BJ (cell line): ENCODE results near the gene SMIM13. TPM values are rescaled to one million over a fixed set of nuclear protein-coding genes. Genes with fewer than 3 reads are reported as not detected.

ENCODE experiments used
- CTCF ChIA-PET: fragments of 350-600 bp; formaldehyde crosslinking; extraction: SDS; loops from one replicate; lab custom pipeline; 2021; ENCODE audit warnings: antibody characterized with exemption, inconsistent platforms; lab: Yijun Ruan, JAX
- POLR2A ChIA-PET: fragments of 300-600 bp; sonication (Branson Sonifier 250); formaldehyde crosslinking; extraction: SDS; loops from one replicate; lab custom pipeline; 2021; ENCODE audit warnings: antibody characterized with exemption; lab: Charles Lee
- DNase-seq: peaks from one replicate; pipeline ENCODE4 v3.0.0-alpha.2; 2011; ENCODE audit warnings: low read depth
- H3K27me3 ChIP-seq: 2 replicates; pipeline ENCODE4 v1.6.0; 2011; ENCODE audit warnings: low read length; ENCODE audit not compliant: control insufficient read depth, insufficient read depth
- H3K36me3 ChIP-seq: 2 replicates; pipeline ENCODE4 v1.5.1; 2011; ENCODE audit warnings: low read length; ENCODE audit not compliant: control insufficient read depth, insufficient read depth
- H3K4me3 ChIP-seq: 2 replicates; pipeline ENCODE4 v1.5.1; 2011; ENCODE audit warnings: low read depth, mild to moderate bottlenecking, control low read depth, low read length
- CTCF ChIP-seq: IDR thresholded peaks from 2 replicates; pipeline ENCODE4 v1.5.1; 2011; ENCODE audit warnings: low read depth, mild to moderate bottlenecking, control low read depth, inconsistent platforms, low read length, moderate library complexity; ENCODE audit not compliant: insufficient read depth
- polyA plus RNA-seq: library from polyadenylated mRNA; depleted of rRNA; stranded (reverse); fragments of >200 nt; gene quantifications from 2 replicates; pipeline ENCODE4 v1.2.3, GENCODE V29; 2011

The SMIM13 gene
- polyA plus RNA-seq, 1 experiment, result 3.0 TPM

GRCh38 chr6:11120271-11121005 lies 26.8 kb downstream of the SMIM13 start:
- DNase-seq, result no peak
- Histone ChIP-seq H3K4me3 (no peak overlapping the region), H3K27me3 (no peaks in the 10 kb centered on the region), H3K36me3 (no peaks in the 10 kb centered on the region)
- no peak for TF ChIP-seq CTCF
- ChIA-PET CTCF (interaction anchor here (1.1 kb wide), 1 partner anchor 27 kb away, joined by 3 read pairs; the partner anchor contains the start of gene SMIM13), POLR2A (no interaction called here)

GRCh38 chr6:11121851-11122250 lies 28.2 kb downstream of the SMIM13 start:
- H3K4me3 ChIP-seq, result no peak overlapping the region
- no peaks in the 10 kb centered on the region for H3K27me3 ChIP-seq
- CTCF ChIA-PET, result no interaction called here
- POLR2A ChIA-PET, result no interaction called here
- no peaks in the 10 kb centered on the region for H3K36me3 ChIP-seq
- TF ChIP-seq CTCF, result no peak
- no peak for DNase-seq

- H3K36me3 ChIP-seq, result 0 out of 2 replicates have a peak, but pooled peaks cover 1% of the 10 kb centered on the region
- POLR2A ChIA-PET, result no interaction called here
- H3K4me3 ChIP-seq, result no peak overlapping the region
- no peak for TF ChIP-seq CTCF
- H3K27me3 ChIP-seq, result no peaks in the 10 kb centered on the region
- CTCF ChIA-PET, result no interaction called here
- no peak for DNase-seq
Measured at GRCh38 chr6:11122380-11122779, 28.7 kb downstream of the SMIM13 start.

GRCh38 chr6:11123978-11124377 lies 30.3 kb downstream of the SMIM13 start:
- no peak for DNase-seq
- CTCF ChIA-PET, result interaction anchor here (0.7 to 1.0 kb wide), 2 partner anchors 8 to 17 kb away, joined by 4 read pairs; no protein-coding TSS in a partner anchor
- no peaks in the 10 kb centered on the region for H3K27me3 ChIP-seq
- no peak overlapping the region for H3K4me3 ChIP-seq
- no peak for TF ChIP-seq CTCF
- POLR2A ChIA-PET, result no interaction called here
- H3K36me3 ChIP-seq, result 0 out of 2 replicates have a peak, but pooled peaks cover 1% of the 10 kb centered on the region

- no peak for DNase-seq
- CTCF ChIA-PET, result no interaction called here
Measured at GRCh38 chr6:11126876-11127275, 33.2 kb downstream of the SMIM13 start.

More at GRCh38 chr6:11126876-11127275, 33.2 kb downstream of the SMIM13 start:
- Histone ChIP-seq H3K36me3 (0 out of 2 replicates have a peak, but pooled peaks cover 1% of the 10 kb centered on the region), H3K27me3 (no peaks in the 10 kb centered on the region), H3K4me3 (no peak overlapping the region)
- no peak for TF ChIP-seq CTCF
- POLR2A ChIA-PET, result no interaction called here
